Tibial nerve (tissue), 4 donors: Measurements from ENCODE around the gene INPP4A. TPM values are rescaled to one million over a fixed set of nuclear protein-coding genes. Genes with fewer than 3 reads are reported as not detected.

Experiments used
- DNase-seq, 2 donors: peaks; one replicate each; pipeline ENCODE4 v3.0.0-alpha.2; 2019; ENCODE audit warnings: low spot score in 2 of 2
- H3K27ac ChIP-seq, 4 donors: fragments of 200-600 bp; sonication (generic) in 3 of 4; one replicate each; pipeline ENCODE4 v1.5.1; 2017 to 2019; ENCODE audit warnings: mild to moderate bottlenecking in 1 of 4
- H3K27me3 ChIP-seq, 2 donors: fragments of 200-600 bp; sonication (generic) in 1 of 2; one replicate each; pipeline versions ENCODE4 v1.5.1 to v1.6.0; 2017 to 2019
- H3K36me3 ChIP-seq, 3 donors: fragments of 200-600 bp; sonication (generic); one replicate each; pipeline ENCODE4 v1.5.1; 2018 to 2019
- H3K4me1 ChIP-seq, 4 donors: fragments of 200-600 bp; sonication (generic) in 3 of 4; one replicate each; pipeline ENCODE4 v1.5.1; 2017 to 2019
- H3K4me3 ChIP-seq, 4 donors: fragments of 200-600 bp; sonication (generic) in 3 of 4; one replicate each; pipeline ENCODE4 v1.5.1; 2017 to 2019; ENCODE audit warnings: mild to moderate bottlenecking in 1 of 4, moderate library complexity in 1 of 4
- H3K9me3 ChIP-seq, 4 donors: fragments of 200-600 bp; sonication (generic) in 3 of 4; one replicate each; pipeline ENCODE4 v1.5.1; 2017 to 2019
- CTCF ChIP-seq, 5 experiments: fragments of 200-600 bp in 3 of 5; fragments of 450-650 bp in 2 of 5; sonication (generic) in 3 of 5; IDR thresholded peaks; one replicate each; pipeline ENCODE4 v1.5.1; 2016 to 2019; ENCODE audit warnings: antibody characterized with exemption in 5 of 5, mild to moderate bottlenecking in 3 of 5, moderate library complexity in 2 of 5
- EP300 ChIP-seq, 2 donors: sonication (generic); formaldehyde crosslinking; IDR thresholded peaks; one replicate each; pipeline ENCODE4 v1.6.1; 2017; ENCODE audit warnings: antibody characterized with exemption in 2 of 2, mild to moderate bottlenecking in 1 of 2
- POLR2A ChIP-seq, 2 donors: fragments of 450-650 bp; IDR thresholded peaks; one replicate each; pipeline ENCODE4 v1.6.1; 2017; ENCODE audit warnings: antibody characterized with exemption in 2 of 2, mild to moderate bottlenecking in 2 of 2, moderate library complexity in 2 of 2
- WGBS, 2 donors: methylation state at CpG; one replicate each; pipeline ENCODE4 v1.1.5; 2018; 5-methylcytosine and 5-hydroxymethylcytosine counted together
- total RNA-seq, 4 donors: library from RNA; depleted of rRNA; stranded (reverse); fragments of >200 nt; gene quantifications; one replicate each; pipeline ENCODE4 v1.1.0, GENCODE V29; 2016

The INPP4A gene
- total RNA-seq, 4 donors from 2014 or later, result 23.7 to 45.0 (median 30.9) TPM

GRCh38 chr2:98571796-98572195 lies 127.1 kb downstream of the INPP4A start:
- Histone ChIP-seq H3K9me3 (no peaks in the 10 kb centered on the region), H3K4me3 (no peak overlapping the region), H3K36me3 (peaks cover 0 to 99% (median 0%) of the 10 kb centered on the region in 3 donors), H3K27ac (no peak overlapping the region), H3K4me1 (no peaks in the 10 kb centered on the region), H3K27me3 (no peaks in the 10 kb centered on the region)
- TF ChIP-seq CTCF (IDR thresholded peaks at IDR 0.05), result no peak
- WGBS, 2 donors, result 94 to 95% methylated on average over 9 of the region's 9 CpGs
- no peak for DNase-seq

- no peak for DNase-seq
- peaks cover 0 to 99% (median 0%) of the 10 kb centered on the region in 3 donors for H3K36me3 ChIP-seq
- H3K27me3 ChIP-seq, result no peaks in the 10 kb centered on the region
- TF ChIP-seq EP300 (IDR thresholded peaks at IDR 0.05) (no peak), POLR2A (IDR thresholded peaks at IDR 0.05) (no peak), CTCF (IDR thresholded peaks at IDR 0.05) (no peak)
- no peak overlapping the region for H3K27ac ChIP-seq
- H3K4me1 ChIP-seq, result no peaks in the 10 kb centered on the region
- no peak overlapping the region for H3K4me3 ChIP-seq
- WGBS, 2 donors, result 85% methylated on average over 5 of the region's 5 CpGs
- no peaks in the 10 kb centered on the region for H3K9me3 ChIP-seq
Observed at GRCh38 chr2:98572211-98572610, 127.6 kb downstream of the INPP4A start.

GRCh38 chr2:98572676-98573075 lies 128.0 kb downstream of the INPP4A start:
- Histone ChIP-seq H3K4me1 (no peaks in the 10 kb centered on the region), H3K36me3 (peaks cover 0 to 99% (median 0%) of the 10 kb centered on the region in 3 donors), H3K4me3 (no peak overlapping the region), H3K27ac (no peak overlapping the region), H3K9me3 (no peaks in the 10 kb centered on the region), H3K27me3 (no peaks in the 10 kb centered on the region)
- WGBS, 2 donors, result 83 to 89% methylated on average over 15 of the region's 15 CpGs
- no peak for DNase-seq
- TF ChIP-seq EP300 (IDR thresholded peaks at IDR 0.05) (no peak), POLR2A (IDR thresholded peaks at IDR 0.05) (no peak), CTCF (IDR thresholded peaks at IDR 0.05) (no peak)

GRCh38 chr2:98573426-98573825 lies 128.8 kb downstream of the INPP4A start:
- peaks cover 0 to 99% (median 0%) of the 10 kb centered on the region in 3 donors for H3K36me3 ChIP-seq
- TF ChIP-seq EP300 (IDR thresholded peaks at IDR 0.05) (no peak), POLR2A (IDR thresholded peaks at IDR 0.05) (no peak), CTCF (IDR thresholded peaks at IDR 0.05) (no peak)
- no peaks in the 10 kb centered on the region for H3K4me1 ChIP-seq
- no peaks in the 10 kb centered on the region for H3K27me3 ChIP-seq
- no peak overlapping the region for H3K27ac ChIP-seq
- no peak overlapping the region for H3K4me3 ChIP-seq
- DNase-seq, result no peak
- WGBS, 2 donors, result 92 to 94% methylated on average over 13 of the region's 13 CpGs
- no peaks in the 10 kb centered on the region for H3K9me3 ChIP-seq

- Histone ChIP-seq H3K36me3 (peaks cover 0 to 97% (median 0%) of the 10 kb centered on the region in 3 donors), H3K4me3 (no peak overlapping the region), H3K9me3 (no peaks in the 10 kb centered on the region), H3K27me3 (no peaks in the 10 kb centered on the region), H3K27ac (no peak overlapping the region), H3K4me1 (no peaks in the 10 kb centered on the region)
- 90 to 97% methylated on average over 16 to 17 of the region's 22 CpGs for WGBS, 2 donors
- no peak for DNase-seq
- no peak for TF ChIP-seq POLR2A (IDR thresholded peaks at IDR 0.05)
- TF ChIP-seq CTCF (IDR thresholded peaks at IDR 0.05), result no peak
- TF ChIP-seq EP300 (IDR thresholded peaks at IDR 0.05), result no peak
Observed at GRCh38 chr2:98576666-98577312, 132.1 kb downstream of the INPP4A start.
